ENCODE measurements around the gene NDOR1.
A peak's percentile ranks its signal among the peaks of the same experiment; 100 is the strongest.

The NDOR1 gene

GRCh38 chr9:137220317-137221094, 15.0 kb downstream of the NDOR1 start:
- DNase-seq (ENCODE audit: low read depth in 3 of 3), result no peak

- DNase-seq (ENCODE audit: low read depth in 3 of 3), result no peak
These were observed 15.6 kb downstream of the NDOR1 start for GRCh38 chr9:137221095-137221505.

GRCh38 chr9:137221506-137222111, 16.1 kb downstream of the NDOR1 start:
- DNase-seq (ENCODE audit: low read depth in 3 of 3), result no peak

DNA sequence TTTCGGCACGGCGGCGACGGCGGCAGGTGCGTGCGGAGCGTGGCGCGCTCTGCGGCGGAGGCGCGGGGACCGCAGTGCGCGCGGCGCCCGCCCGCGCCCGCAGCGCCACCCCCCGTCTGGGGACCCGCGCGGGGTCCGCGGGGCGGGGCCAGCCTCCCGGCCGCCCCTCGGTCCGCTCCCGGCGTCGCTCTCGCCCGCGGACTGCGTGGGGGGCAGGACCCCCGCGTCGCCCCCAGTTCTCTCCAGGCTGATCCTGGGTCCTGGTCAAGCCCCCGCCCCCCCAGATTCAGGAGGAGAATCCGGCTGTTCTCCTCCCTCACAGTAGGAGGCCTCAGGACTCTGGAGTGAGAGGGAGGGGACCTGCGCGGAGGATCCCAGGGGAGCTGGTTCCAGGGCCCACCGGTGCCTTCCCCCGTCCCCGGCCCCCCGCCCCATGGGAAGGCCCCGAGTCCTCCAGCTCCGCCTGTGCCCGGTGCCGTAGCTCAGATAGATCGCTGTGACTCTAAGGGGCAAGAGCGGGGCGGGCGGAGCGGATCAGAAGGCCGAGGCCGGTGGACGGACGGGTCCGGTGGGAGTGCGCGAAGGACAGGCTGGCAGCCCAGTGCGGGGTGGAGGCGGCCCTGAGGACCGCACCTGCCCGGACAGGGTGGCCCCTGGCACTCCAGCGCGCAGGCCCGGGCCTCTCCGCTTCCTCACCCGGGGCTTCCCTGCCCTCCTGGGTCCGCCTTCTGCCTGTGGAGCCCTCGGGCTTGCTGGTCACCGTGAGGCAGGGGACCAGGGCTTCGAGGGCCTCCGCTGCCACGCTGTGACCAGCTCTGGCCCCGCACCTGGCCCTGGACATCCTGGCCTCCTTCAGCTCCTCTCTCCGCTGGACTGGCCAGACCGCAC, 16.9 kb downstream of the NDOR1 start, which contains the start of gene RNF208:
Gene RNF208 (minus strand): TSS at position 51 of the 888 bp plus-strand sequence. CDS start 1,028 bp downstream, outside the sequence.
- no peak for DNase-seq (ENCODE audit: low read depth in 3 of 3)

DNA sequence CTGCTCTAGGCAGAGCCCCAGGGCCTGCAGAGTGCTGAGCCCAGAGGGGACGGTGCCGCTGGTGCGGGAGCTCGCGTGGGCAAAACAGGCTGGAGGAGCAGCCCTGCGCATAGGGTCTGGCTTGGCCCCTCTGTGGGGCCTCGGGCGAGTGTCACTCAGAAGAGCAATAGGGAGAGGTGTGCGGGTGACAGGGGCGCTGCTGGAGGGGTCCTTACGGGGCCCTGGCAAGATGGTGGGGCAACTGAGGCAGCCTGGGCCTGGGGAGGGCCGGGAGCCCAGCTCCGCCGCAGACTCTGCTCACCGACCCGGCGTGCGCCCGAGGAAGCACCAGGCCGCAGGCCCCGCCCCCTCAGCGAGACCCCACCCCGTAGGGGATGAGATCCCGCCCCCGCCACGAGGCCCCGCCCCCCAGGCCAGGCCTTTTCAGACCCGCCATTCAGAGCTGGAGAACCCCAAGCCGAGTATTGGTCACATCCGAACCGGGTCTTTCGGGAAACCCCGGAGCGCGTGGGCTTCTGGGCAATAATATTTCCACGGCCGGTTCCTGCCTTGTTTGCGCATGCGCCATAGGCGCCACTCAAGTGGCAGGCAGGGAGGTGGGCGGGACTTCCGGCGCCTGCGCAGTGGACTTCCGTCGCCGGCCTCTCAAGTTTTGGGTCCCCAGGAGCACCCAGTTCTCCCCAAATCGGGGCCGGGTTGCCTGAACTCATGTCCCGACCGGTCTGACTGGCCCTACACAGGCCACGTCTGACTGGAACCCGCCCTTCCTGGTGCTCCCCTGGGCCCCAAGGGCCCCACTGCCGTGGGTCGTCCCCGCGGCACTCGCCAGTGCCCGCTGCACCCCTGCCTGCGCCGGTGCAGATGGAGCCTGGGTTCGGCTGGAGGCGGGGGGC, 17.8 kb downstream of the NDOR1 start:
- DNase-seq (ENCODE audit: low read depth in 3 of 3), result peak; percentile 99

DNA sequence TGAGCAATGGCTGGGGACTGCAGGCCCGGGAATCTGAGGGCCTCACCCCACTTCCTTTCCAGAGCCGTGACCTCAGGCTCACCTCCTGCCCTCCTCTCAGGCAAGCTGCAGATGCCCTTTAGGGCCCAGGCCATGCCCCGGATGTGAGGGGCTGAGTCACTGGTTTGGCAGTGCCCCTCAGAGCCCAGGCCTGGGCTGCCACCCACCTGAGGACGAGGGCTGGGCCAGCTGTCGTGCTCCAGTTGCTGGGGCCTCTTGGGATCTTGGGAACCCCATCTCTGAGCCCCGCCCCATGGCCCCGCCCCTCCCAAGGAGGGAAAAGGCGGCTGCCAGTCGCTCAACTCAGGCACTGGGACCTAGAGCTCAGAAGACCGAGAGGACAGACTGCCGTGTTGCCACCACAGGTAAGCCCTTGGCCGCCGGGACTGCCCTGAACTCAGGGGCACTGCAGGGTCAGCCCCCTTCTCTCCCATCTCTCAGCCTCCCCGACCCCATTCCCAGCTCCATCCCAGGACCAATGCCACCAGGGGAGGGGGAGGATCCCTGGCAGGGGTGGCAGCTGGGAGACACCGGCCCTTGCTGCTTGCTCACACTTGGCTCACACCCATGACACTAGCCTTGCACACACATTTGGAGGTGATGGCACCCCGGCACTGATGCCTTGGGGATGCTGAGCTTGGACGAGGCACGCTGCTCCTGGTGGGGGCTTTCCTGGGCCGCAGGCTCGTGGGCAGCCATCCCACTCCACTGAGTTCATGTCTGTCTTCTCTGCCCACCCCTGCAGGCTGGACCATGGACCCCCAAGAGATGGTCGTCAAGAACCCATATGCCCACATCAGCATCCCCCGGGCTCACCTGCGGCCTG, 19.6 kb downstream of the NDOR1 start, which contains the start of gene CYSRT1:
Gene CYSRT1 (plus strand): TSS at position 345 of the 865 bp plus-strand sequence. CDS start 448 bp downstream, at position 793.
- DNase-seq (ENCODE audit: low read depth in 3 of 3), result no peak

GRCh38 chr9:137225699-137226331, 20.3 kb downstream of the NDOR1 start:
- no peak for DNase-seq (ENCODE audit: low read depth in 3 of 3)

DNA sequence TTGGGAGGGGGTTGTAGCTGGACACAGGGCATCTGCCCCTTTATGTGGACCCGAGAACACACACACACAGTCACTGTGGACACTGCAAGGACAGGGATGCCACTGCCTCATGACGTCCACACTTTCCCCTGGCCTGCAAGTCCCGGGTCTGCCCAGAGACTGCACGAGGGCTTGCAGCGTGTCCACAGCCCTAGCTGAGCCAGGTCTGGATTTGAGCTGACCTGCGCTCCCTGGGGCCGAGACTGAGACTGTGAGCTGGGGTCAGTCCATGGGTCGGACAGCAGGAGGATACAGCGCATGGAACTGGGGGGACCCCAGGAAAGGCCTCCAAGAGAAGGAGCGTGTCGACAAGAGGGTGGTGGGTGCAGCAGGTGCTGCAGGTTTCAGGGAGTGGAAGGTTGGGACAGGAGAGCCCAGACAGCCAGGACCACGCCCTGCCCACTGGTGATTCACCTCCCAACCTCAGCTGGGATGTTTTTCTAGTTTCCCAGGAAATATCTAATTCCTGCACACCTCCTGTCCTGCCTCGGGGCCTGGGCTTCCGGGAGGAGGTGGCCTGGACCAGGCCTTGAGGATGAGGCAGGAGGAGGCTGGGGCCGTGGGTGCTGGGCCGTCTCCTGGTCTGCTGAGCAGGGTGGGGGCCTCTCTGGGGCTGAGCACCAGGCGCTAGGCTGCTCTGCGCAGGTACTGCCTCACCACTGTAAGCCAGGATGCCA, 21.0 kb downstream of the NDOR1 start:
- DNase-seq (ENCODE audit: low read depth in 3 of 3), result no peak

DNA sequence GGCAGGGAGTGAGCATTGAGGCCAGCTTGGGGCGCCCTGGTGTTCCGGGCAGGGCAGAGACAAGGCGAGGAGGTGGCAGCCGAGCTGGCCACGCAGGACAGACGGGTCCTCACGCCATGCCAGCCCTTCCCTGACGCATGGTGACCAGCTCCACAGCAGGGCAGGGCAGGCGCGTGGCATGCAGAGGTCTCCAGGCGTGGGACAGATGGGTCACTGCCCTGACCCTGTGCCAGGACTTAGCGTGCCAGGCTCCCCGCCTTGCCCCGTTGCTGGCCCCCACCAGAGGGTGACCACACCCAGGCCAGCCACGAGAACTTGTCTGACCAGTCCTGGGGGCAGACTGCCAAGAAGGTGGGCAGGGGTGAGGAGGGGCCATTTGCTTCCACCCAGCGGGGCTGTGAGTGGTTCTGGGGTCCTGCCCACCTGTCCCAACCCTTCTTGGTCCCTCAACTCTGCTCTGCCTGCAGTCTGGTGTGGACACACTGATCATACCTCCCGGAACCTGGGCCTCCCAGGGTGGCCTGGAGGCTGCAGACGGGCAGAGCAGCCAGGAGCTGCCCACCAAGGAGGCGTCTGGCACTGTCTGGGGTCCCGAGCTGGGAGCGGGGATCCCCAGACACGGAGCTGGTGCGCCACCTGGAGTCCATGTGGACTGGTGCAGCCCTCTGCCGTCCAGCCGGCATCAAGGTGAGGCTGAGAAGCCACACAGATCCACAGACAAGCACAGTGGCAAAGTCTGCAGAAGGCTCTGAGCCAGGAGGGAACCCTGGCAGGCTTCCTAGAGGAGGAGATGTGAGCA, 21.8 kb downstream of the NDOR1 start, which contains the start of gene RNF224:
Gene RNF224 (plus strand): TSS at position 449 of the 799 bp plus-strand sequence. CDS start 834 bp downstream, outside the sequence.
- DNase-seq (ENCODE audit: low read depth in 3 of 3), result peak; percentile 60 to 77 (median 70)

GRCh38 chr9:137227853-137228505, 22.5 kb downstream of the NDOR1 start:
- no peak for DNase-seq (ENCODE audit: low read depth in 3 of 3)

GRCh38 chr9:137228506-137228967, 23.0 kb downstream of the NDOR1 start:
- DNase-seq (ENCODE audit: low read depth in 3 of 3), result no peak

DNA sequence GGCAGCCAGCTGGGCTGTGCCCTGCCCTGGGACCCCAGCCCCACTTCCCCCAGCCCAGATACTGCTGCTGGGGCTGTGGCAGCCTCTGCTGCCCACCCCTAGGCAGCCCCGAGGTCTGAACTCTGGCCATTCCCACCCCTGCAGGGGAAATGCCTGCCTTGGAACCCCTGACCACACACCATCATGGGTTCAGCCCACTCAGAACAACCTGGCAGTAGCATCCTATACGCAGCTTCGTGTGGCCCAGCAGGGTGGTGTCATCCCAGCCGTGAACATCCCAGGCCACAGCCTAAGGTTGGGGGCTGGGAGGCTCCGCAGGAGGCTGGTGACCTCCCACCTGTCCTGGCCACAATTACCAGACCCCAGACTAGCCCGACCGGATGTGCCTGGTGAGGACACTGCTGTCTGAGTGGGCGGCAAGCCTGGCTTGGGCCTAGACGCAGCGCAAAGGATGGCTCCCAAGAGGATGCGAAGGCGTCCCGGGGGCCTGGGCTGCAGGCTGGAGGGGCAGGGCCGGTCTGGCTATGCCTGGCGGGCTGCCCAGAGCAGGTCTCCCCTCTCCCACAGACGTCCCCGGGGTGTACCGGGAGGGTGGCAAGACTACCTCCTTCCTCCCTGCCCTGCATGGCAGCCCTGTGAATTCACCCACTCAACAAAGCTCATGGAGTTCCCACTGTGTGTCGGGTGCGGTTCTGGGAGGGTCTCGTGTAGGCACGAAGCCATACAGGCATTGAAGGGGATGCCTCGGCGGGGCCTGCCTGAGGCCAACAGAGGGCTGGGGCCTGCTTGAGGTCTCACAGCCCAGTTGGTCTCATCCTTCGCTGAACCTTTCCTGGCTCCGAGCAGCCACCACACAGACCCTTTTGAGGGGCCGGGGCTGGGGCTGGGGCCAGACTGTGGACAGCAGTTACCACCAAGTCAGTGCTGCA, 23.7 kb downstream of the NDOR1 start:
- no peak for DNase-seq (ENCODE audit: low read depth in 3 of 3)

DNA sequence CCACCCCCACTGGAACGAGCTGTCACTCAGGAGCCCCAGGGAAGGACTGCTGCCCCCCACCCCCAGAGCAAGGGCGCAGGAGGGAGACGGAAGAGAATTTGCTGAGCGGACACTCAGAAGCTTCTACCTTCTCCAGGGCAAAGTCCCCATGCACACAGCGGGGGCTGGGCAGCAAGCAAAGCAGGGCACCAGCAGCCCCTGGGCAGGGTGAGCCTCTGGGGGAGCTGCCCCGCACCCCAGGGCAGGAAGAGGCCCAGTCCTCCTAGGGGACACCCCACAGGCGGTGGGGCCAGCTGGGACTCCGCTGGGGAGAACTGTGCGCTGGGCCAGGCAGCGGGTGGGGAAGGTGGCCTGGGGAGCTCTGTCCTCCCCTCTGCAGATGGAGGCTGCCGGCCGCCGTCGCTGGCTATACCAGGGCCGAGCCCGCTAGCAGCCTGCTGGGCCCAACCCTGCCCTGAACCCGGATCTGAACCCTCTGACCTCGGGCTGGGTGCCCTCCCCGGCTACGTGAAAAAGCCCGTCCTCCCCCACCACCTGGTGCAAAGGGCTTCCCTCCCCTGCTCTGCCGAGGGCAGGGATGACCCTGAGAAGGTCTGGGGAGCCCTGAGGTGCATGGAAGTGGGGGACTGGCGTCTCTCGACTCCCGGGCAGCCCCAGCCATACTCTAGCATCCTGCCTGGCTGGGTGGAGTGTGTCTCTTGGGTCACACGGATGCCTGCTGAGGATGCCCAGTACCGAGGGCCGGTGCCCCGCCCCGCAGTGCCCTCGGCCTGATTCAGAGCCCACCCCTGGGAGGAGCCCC, 24.6 kb downstream of the NDOR1 start:
- DNase-seq (ENCODE audit: low read depth in 3 of 3), result no peak

DNA sequence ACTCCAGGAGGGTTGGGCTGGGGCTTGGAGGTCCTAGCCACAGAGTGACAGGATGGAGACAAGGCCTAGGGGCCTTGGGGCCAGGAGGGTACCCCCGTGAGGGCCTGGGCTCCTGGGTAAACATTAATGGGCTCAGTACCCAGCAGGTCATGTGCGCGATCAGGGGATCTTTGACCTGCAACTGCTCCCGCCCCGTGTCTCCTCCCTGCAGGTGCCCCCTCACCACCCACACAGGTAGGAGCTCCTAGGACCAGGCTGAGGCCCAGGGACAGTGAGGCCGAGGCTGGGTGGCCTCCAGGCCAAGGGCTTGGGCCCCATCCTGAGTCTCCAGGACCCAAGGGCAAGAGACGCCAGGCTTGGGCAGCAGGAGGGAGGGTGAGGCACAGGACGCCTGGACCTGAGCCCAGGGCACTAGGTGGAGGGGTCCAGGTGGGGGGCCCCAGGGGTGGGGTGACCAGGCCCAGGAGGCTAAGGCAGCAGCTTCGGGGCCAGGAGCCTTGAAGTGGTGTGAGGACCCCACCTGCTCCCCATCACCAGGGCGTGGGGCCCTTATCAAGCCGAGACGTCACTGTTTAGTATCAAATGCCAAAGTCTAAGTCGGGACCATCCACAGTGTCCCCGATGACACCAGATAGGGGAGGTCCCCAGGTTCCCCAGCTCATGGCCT, 25.3 kb downstream of the NDOR1 start, which contains the start of gene SLC34A3:
Gene SLC34A3 (plus strand): TSS at position 197 of the 667 bp plus-strand sequence. CDS start 802 bp downstream, outside the sequence.
- no peak for DNase-seq (ENCODE audit: low read depth in 3 of 3)
